ENCODE data around the gene ZC3H12A.

DNA sequence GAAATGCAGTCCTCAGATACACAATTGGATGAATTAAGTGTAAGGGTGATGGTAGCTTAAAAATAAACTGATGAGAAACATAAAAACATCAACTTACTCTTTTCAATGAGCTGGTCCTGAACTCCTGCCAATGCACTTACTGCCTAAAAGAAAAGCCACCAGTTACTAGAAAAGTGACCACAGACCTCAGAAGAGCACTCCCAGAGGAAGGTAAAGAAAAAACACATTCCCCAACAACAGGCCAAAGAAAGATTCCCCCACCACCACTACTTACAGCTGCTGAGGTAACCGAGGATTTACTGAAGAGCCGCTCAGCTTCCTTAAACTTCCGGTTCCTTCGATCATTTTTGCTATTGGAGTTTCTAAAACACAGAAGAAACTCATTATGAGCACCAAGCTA, 34.8 kb downstream of the ZC3H12A start:
- TF ChIP-seq POLR2AphosphoS5 (IDR thresholded peaks at IDR 0.05; ENCODE audit: low read depth) (no peak), EZH2phosphoT487 (IDR thresholded peaks at IDR 0.05; ENCODE audit: unreplicated experiment) (no peak), EZH2 (IDR thresholded peaks at IDR 0.05; ENCODE audit: low read depth, unreplicated experiment) (no peak), JUNB (IDR thresholded peaks at IDR 0.05; ENCODE audit: unreplicated experiment) (no peak), ZNF114 (CRISPR knock-in tag; IDR thresholded peaks at IDR 0.05) (no peak), STAT1 (IDR thresholded peaks at IDR 0.05; ENCODE audit: unreplicated experiment) (no peak), CREB1 (CRISPR knock-in tag; IDR thresholded peaks at IDR 0.05; ENCODE audit: low read depth) (no peak), NANOG (IDR thresholded peaks at IDR 0.05; ENCODE audit: borderline replicate concordance) (no peak), ZNF331 (CRISPR knock-in tag; IDR thresholded peaks at IDR 0.05; ENCODE audit: low read depth) (no peak)
- TF ChIP-seq, protein P1, sequence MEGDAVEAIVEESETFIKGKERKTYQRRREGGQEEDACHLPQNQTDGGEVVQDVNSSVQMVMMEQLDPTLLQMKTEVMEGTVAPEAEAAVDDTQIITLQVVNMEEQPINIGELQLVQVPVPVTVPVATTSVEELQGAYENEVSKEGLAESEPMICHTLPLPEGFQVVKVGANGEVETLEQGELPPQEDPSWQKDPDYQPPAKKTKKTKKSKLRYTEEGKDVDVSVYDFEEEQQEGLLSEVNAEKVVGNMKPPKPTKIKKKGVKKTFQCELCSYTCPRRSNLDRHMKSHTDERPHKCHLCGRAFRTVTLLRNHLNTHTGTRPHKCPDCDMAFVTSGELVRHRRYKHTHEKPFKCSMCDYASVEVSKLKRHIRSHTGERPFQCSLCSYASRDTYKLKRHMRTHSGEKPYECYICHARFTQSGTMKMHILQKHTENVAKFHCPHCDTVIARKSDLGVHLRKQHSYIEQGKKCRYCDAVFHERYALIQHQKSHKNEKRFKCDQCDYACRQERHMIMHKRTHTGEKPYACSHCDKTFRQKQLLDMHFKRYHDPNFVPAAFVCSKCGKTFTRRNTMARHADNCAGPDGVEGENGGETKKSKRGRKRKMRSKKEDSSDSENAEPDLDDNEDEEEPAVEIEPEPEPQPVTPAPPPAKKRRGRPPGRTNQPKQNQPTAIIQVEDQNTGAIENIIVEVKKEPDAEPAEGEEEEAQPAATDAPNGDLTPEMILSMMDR (conservative IDR thresholded peaks at IDR 0.05; ENCODE audit: low read depth in 2 of 2) = peak; percentile 17 to 20; a peak in 1 of 4 replicates
- TF ChIP-seq, protein P2, sequence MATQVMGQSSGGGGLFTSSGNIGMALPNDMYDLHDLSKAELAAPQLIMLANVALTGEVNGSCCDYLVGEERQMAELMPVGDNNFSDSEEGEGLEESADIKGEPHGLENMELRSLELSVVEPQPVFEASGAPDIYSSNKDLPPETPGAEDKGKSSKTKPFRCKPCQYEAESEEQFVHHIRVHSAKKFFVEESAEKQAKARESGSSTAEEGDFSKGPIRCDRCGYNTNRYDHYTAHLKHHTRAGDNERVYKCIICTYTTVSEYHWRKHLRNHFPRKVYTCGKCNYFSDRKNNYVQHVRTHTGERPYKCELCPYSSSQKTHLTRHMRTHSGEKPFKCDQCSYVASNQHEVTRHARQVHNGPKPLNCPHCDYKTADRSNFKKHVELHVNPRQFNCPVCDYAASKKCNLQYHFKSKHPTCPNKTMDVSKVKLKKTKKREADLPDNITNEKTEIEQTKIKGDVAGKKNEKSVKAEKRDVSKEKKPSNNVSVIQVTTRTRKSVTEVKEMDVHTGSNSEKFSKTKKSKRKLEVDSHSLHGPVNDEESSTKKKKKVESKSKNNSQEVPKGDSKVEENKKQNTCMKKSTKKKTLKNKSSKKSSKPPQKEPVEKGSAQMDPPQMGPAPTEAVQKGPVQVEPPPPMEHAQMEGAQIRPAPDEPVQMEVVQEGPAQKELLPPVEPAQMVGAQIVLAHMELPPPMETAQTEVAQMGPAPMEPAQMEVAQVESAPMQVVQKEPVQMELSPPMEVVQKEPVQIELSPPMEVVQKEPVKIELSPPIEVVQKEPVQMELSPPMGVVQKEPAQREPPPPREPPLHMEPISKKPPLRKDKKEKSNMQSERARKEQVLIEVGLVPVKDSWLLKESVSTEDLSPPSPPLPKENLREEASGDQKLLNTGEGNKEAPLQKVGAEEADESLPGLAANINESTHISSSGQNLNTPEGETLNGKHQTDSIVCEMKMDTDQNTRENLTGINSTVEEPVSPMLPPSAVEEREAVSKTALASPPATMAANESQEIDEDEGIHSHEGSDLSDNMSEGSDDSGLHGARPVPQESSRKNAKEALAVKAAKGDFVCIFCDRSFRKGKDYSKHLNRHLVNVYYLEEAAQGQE (IDR thresholded peaks at IDR 0.05; ENCODE audit: unreplicated experiment) = no peak
- TF ChIP-seq, protein P3, sequence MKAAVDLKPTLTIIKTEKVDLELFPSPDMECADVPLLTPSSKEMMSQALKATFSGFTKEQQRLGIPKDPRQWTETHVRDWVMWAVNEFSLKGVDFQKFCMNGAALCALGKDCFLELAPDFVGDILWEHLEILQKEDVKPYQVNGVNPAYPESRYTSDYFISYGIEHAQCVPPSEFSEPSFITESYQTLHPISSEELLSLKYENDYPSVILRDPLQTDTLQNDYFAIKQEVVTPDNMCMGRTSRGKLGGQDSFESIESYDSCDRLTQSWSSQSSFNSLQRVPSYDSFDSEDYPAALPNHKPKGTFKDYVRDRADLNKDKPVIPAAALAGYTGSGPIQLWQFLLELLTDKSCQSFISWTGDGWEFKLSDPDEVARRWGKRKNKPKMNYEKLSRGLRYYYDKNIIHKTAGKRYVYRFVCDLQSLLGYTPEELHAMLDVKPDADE (IDR thresholded peaks at IDR 0.05) = no peak
- TF ChIP-seq, protein P4, sequence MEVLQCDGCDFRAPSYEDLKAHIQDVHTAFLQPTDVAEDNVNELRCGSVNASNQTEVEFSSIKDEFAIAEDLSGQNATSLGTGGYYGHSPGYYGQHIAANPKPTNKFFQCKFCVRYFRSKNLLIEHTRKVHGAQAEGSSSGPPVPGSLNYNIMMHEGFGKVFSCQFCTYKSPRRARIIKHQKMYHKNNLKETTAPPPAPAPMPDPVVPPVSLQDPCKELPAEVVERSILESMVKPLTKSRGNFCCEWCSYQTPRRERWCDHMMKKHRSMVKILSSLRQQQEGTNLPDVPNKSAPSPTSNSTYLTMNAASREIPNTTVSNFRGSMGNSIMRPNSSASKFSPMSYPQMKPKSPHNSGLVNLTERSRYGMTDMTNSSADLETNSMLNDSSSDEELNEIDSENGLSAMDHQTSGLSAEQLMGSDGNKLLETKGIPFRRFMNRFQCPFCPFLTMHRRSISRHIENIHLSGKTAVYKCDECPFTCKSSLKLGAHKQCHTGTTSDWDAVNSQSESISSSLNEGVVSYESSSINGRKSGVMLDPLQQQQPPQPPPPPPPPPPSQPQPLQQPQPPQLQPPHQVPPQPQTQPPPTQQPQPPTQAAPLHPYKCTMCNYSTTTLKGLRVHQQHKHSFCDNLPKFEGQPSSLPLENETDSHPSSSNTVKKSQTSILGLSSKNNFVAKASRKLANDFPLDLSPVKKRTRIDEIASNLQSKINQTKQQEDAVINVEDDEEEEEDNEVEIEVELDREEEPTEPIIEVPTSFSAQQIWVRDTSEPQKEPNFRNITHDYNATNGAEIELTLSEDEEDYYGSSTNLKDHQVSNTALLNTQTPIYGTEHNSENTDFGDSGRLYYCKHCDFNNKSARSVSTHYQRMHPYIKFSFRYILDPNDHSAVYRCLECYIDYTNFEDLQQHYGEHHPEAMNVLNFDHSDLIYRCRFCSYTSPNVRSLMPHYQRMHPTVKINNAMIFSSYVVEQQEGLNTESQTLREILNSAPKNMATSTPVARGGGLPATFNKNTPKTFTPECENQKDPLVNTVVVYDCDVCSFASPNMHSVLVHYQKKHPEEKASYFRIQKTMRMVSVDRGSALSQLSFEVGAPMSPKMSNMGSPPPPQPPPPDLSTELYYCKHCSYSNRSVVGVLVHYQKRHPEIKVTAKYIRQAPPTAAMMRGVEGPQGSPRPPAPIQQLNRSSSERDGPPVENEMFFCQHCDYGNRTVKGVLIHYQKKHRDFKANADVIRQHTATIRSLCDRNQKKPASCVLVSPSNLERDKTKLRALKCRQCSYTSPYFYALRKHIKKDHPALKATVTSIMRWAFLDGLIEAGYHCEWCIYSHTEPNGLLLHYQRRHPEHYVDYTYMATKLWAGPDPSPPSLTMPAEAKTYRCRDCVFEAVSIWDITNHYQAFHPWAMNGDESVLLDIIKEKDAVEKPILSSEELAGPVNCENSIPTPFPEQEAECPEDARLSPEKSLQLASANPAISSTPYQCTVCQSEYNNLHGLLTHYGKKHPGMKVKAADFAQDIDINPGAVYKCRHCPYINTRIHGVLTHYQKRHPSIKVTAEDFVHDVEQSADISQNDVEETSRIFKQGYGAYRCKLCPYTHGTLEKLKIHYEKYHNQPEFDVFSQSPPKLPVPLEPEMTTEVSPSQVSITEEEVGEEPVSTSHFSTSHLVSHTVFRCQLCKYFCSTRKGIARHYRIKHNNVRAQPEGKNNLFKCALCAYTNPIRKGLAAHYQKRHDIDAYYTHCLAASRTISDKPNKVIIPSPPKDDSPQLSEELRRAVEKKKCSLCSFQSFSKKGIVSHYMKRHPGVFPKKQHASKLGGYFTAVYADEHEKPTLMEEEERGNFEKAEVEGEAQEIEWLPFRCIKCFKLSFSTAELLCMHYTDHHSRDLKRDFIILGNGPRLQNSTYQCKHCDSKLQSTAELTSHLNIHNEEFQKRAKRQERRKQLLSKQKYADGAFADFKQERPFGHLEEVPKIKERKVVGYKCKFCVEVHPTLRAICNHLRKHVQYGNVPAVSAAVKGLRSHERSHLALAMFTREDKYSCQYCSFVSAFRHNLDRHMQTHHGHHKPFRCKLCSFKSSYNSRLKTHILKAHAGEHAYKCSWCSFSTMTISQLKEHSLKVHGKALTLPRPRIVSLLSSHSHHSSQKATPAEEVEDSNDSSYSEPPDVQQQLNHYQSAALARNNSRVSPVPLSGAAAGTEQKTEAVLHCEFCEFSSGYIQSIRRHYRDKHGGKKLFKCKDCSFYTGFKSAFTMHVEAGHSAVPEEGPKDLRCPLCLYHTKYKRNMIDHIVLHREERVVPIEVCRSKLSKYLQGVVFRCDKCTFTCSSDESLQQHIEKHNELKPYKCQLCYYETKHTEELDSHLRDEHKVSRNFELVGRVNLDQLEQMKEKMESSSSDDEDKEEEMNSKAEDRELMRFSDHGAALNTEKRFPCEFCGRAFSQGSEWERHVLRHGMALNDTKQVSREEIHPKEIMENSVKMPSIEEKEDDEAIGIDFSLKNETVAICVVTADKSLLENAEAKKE (CRISPR knock-in tag; IDR thresholded peaks at IDR 0.05) = no peak

All from GM23338 (cell line).